Epidermal melanocyte (primary cell): ENCODE data around the gene CALM3.
A peak's percentile ranks its signal among the peaks of the same experiment; 100 is the strongest.

Experiments
- DNase-seq: peaks from one replicate; pipeline ENCODE4 v3.0.0; 2011; ENCODE audit warnings: low spot score; ENCODE audit not compliant: insufficient read length

The CALM3 gene

GRCh38 chr19:46635920-46636761 is 35.0 kb downstream of the CALM3 start, which contains the start of gene GNG8:
Gene GNG8, minus strand, starts transcription at chr19:46636202. Its CDS starts 1,520 bp downstream, at chr19:46634682.
- no peak for DNase-seq

DNA sequence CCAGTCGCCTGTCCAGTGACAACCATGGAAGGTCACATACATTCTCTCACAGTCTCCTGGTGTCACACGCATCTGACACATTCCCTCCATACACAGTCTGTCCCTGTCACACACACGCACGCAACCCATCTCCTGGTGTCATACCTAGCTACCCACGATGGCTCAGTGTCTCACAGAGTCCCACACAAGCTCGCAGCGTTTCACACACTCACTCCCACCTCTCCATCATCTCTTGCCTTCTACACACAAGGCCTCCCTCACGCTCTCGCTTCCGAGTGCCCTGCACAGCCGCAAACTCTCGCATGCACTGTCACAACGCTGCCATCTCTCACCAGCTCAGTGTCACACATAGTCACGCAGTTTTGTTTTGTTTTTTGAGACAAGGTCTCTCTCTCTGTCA is 36.1 kb downstream of the CALM3 start:
- DNase-seq = no peak

- DNase-seq = peak; percentile 72
These were observed 38.4 kb downstream of the CALM3 start for GRCh38 chr19:46639358-46640182.

- DNase-seq = no peak
These were observed 39.5 kb downstream of the CALM3 start for GRCh38 chr19:46640656-46641055.

DNA sequence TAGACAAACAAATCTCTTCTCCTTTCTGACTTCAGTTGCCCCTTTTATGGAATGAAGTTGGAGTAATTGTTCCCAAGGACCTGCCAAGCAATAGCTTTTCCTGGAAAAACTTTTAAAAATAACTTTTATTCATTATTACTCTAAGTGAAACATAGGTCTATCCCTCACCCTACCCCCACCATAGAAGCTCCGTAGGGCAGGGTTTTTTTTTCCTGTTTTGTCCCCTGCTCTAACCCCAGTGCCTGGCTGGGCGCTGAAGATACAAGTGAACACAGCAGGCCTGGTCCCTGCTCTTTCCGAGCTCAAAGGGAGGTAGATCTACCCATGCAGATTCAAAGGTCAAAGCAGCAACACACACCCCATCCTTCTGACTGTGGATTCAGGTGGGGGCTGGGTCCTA is 43.6 kb downstream of the CALM3 start:
- no peak for DNase-seq

- DNase-seq = no peak
These were observed 45.3 kb downstream of the CALM3 start for GRCh38 chr19:46646402-46646801.

DNA sequence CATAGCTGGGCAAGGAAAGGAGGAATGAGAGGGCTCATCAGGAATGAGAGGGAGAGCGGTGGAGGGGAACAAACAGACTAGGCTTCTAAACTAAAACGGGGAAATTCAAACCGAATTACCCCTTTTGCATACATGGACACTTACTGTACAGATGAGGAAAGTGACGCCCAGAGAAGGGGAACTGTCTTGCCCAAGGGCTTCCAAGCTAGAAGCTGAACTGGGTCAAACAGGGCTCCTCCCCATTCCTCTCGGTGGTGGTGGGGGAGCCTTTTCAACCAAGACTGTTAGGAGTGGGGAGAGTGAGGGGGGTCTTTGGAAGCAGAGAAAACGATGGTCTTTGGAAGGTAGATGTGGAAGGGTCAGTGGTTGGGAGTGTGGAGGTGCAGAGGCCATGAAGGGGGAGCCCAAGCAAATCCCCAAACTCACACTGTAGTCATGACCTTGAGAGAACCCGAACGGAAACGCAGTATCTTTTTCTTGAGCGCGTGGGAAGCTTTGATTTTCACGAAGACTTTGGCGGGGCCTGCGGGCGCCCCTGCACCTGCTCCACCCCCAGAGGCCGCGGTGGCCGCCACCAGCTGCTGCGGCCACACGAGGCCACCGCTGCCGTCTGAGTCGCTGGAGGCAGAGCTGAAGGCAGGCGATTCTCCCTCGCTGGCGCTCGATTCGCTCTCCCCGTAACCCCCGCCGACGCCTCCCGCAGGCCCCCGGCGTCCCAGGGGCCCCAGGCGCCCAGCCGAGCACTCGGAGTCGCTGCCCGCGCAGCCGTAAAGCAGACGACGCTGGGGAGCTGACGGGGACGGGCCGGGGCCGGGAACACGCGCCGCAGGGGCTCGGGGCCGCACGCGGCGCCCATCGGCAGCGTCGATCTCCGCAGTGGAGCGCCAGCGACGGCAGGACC is 47.2 kb downstream of the CALM3 start:
- DNase-seq = peak; percentile 19

DNA sequence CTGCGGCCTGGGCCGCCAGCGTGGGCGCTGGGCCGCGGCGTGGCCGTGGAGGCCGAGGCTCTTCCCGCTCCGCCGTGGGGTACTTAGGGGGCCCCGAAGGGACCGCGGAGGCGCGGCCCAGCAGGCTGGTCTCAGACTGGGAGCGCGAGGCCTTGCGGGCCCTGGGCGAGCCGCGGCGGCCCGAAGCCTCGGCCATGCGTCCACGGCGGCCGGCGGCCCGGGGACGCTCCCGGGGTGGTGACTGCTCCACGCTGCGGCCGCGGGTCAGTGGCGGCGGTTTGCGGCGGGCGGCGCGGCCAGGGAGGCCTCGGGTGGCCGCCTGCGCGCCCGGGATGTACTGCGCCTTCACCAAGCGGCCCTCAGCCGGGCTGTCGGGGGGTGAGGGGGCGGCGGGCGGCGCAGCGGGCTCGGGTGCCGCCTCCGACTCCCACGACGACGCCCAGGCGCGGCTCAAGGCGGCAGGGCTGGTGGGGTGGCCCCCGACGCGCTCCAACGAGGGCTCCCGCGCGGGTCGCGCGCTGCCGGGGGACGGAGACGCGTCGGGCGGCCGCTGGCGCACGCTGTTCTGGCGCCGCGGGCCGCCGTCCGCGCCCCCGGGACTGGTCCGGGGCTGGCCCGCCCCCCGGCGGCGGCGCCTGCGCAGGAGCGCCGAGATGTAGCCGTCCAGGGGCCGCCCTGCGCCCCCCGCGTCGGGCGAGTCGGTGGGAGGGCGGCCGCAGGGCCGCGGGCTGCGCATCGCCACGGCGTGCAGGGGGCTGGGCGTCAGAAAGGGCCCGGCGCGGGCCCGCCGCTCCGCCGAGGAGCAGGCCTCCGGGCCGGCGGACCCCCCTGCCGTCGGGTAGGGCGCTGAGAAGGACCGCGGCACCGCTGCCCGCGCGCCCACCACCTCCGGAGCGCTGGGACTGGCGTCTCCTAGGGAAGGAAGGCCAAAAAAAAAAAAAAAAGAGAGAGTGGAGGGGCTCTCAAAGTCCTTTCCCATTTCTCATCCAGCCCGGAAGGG is 48.1 kb downstream of the CALM3 start:
- no peak for DNase-seq

GRCh38 chr19:46650445-46650844 is 49.3 kb downstream of the CALM3 start:
- DNase-seq = no peak

- peak; percentile 93 for DNase-seq
These were observed 53.6 kb downstream of the CALM3 start for GRCh38 chr19:46654621-46655152.

DNA sequence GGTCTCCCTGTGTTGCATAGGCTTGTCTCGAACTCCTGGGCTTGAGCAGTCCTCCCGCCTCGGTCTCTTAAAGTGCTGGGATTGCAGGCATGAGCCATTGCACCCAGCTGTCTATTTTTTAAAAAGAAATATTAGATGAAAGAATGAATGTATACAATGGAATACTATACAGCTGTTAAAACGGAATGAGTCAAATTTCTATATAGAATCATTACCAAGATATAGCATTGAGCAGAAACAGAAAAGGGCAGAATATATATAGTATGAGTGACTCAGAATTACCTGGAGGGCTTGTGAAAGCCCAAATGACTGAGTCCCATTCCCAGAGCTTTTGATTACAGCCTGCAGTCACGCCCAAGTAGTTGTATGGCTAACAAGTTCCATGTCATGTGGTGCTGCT is 55.4 kb downstream of the CALM3 start:
- no peak for DNase-seq

GRCh38 chr19:46659151-46660007 is 58.2 kb downstream of the CALM3 start:
- DNase-seq = no peak

GRCh38 chr19:46660008-46660517 is 58.9 kb downstream of the CALM3 start:
- no peak for DNase-seq
